ENCODE measurements around the gene CDS2. TPM values are rescaled to one million over a fixed set of nuclear protein-coding genes. Genes with fewer than 3 reads are reported as not detected.

CDS2 gene
- total and polyA plus RNA-seq, 2 experiments from 2014 or later = 16.8 to 40.8 TPM

GRCh38 chr20:5113615-5113986 lies 13.2 kb upstream of the CDS2 start:
- H4K20me1 ChIP-seq (replicated peaks; ENCODE audit: insufficient read depth) = peaks cover 41% of the 10 kb centered on the region
- H3K4me1 Mint-ChIP-seq = peaks cover 28% of the 10 kb centered on the region
- no peaks in the 10 kb centered on the region for H3K27me3 ChIP-seq (ENCODE audit: insufficient read depth)
- H3K27ac Mint-ChIP-seq = peak overlapping the region; percentile 94
- H3K9me2 ChIP-seq (ENCODE audit: insufficient read depth) = no peaks in the 10 kb centered on the region
- H3K4me3 Mint-ChIP-seq = peak overlapping the region; percentile 98
- no peak overlapping the region for H2AFZ ChIP-seq
- TF ChIP-seq EZH2phosphoT487 (IDR thresholded peaks at IDR 0.05; ENCODE audit: unreplicated experiment) (no peak), REST (IDR thresholded peaks at IDR 0.05; ENCODE audit: unreplicated experiment) (no peak), JUNB (IDR thresholded peaks at IDR 0.05; ENCODE audit: unreplicated experiment) (no peak), POLR2AphosphoS5 (IDR thresholded peaks at IDR 0.05; ENCODE audit: low read depth) (no peak; the same call in 1 of the 2 replicates), NANOG (IDR thresholded peaks at IDR 0.05; ENCODE audit: borderline replicate concordance) (no peak), EZH2 (IDR thresholded peaks at IDR 0.05; ENCODE audit: low read depth, unreplicated experiment) (no peak), STAT1 (IDR thresholded peaks at IDR 0.05; ENCODE audit: unreplicated experiment) (no peak), ZNF462 (CRISPR knock-in tag; IDR thresholded peaks at IDR 0.05) (no peak), CTCF (conservative IDR thresholded peaks at IDR 0.05; ENCODE audit: low read depth in 2 of 2) (no peak), ZNF114 (CRISPR knock-in tag; IDR thresholded peaks at IDR 0.05) (no peak), ETS1 (IDR thresholded peaks at IDR 0.05) (no peak), ZNF331 (CRISPR knock-in tag; IDR thresholded peaks at IDR 0.05; ENCODE audit: low read depth) (no peak), CREB1 (CRISPR knock-in tag; IDR thresholded peaks at IDR 0.05; ENCODE audit: low read depth) (no peak)
- DNase-seq (ENCODE audit: low spot score) (no peak), ATAC-seq (no peak)
- peak overlapping the region; percentile 95 for H3K4me3 ChIP-seq
- peaks cover 61% of the 10 kb centered on the region for H3K36me3 ChIP-seq (ENCODE audit: insufficient read depth)
- H3K36me3 Mint-ChIP-seq (ENCODE audit: low read depth) = peaks cover 76% of the 10 kb centered on the region
- H3F3A ChIP-seq (replicated peaks; ENCODE audit: low read depth) = peaks cover 43% of the 10 kb centered on the region
- peaks cover 59% of the 10 kb centered on the region for H3K79me2 ChIP-seq (replicated peaks; ENCODE audit: insufficient read depth)
- peak overlapping the region; percentile 97 for H3K27ac ChIP-seq (ENCODE audit: low read depth)
- no peaks in the 10 kb centered on the region for H3K9me3 Mint-ChIP-seq
- H3K4me2 ChIP-seq = peak overlapping the region; percentile 88
- H3K4me1 ChIP-seq (ENCODE audit: insufficient read depth) = peaks cover 17% of the 10 kb centered on the region
- peaks cover 7% of the 10 kb centered on the region for H3K27me3 Mint-ChIP-seq (ENCODE audit: insufficient read depth, low read depth, poor library complexity)
